ENCODE data around the gene ATG10. TPM values are rescaled to one million over a fixed set of nuclear protein-coding genes. Genes with fewer than 3 reads are reported as not detected.

Gene ATG10
- total RNA-seq, 2 experiments from 2014 or later: 7.2 to 8.0 TPM

GRCh38 chr5:82278711-82279370, 307.0 kb downstream of the ATG10 start:
- Mint-ChIP-seq H3K27me3 (ENCODE audit: low read depth) (no peaks in the 10 kb centered on the region), H3K27ac (peak overlapping the region; percentile 99), H3K4me3 (peak overlapping the region; percentile 95), H3K4me1 (ENCODE audit: low read depth) (peaks cover 39% of the 10 kb centered on the region), H3K36me3 (ENCODE audit: low read depth) (peaks cover 43% of the 10 kb centered on the region), H3K9me3 (no peaks in the 10 kb centered on the region)
- CTCF ChIA-PET: interaction anchor here (0.5 to 1.1 kb wide), 2 partner anchors 8 to 20 kb away, joined by 3 read pairs; no protein-coding TSS in a partner anchor
- intact Hi-C loops (cut with micrococcal nuclease): loop anchor here (1.0 to 5.0 kb wide), 8 partner anchors 78 to 978 kb away; partner anchors contain the start of genes ATG10, SSBP2, TMEM167A and XRCC4
- DNase-seq: no peak

- peaks cover 24% of the 10 kb centered on the region for H3K4me1 Mint-ChIP-seq (ENCODE audit: low read depth)
- no peak overlapping the region for H3K4me3 Mint-ChIP-seq
- no peaks in the 10 kb centered on the region for H3K9me3 Mint-ChIP-seq
- no peak overlapping the region for H3K27ac Mint-ChIP-seq
- CTCF ChIA-PET: no interaction called here
- DNase-seq: no peak
- H3K27me3 Mint-ChIP-seq (ENCODE audit: low read depth): no peaks in the 10 kb centered on the region
- no peaks in the 10 kb centered on the region for H3K36me3 Mint-ChIP-seq (ENCODE audit: low read depth)
- intact Hi-C loops (cut with micrococcal nuclease): no loop called here
Measured at GRCh38 chr5:82283893-82284292, 312.1 kb downstream of the ATG10 start.

- DNase-seq: no peak
- H3K27ac Mint-ChIP-seq: no peak overlapping the region
- intact Hi-C loops (cut with micrococcal nuclease): no loop called here
- peaks cover 13% of the 10 kb centered on the region for H3K4me1 Mint-ChIP-seq (ENCODE audit: low read depth)
- no peak overlapping the region for H3K4me3 Mint-ChIP-seq
- H3K36me3 Mint-ChIP-seq (ENCODE audit: low read depth): no peaks in the 10 kb centered on the region
- H3K9me3 Mint-ChIP-seq: no peaks in the 10 kb centered on the region
- no peaks in the 10 kb centered on the region for H3K27me3 Mint-ChIP-seq (ENCODE audit: low read depth)
- CTCF ChIA-PET: no interaction called here
Measured at GRCh38 chr5:82285206-82285605, 313.4 kb downstream of the ATG10 start.

GRCh38 chr5:82287625-82288024, 315.8 kb downstream of the ATG10 start:
- H3K4me1 Mint-ChIP-seq (ENCODE audit: low read depth): peaks cover 5% of the 10 kb centered on the region
- no peaks in the 10 kb centered on the region for H3K36me3 Mint-ChIP-seq (ENCODE audit: low read depth)
- no peak overlapping the region for H3K27ac Mint-ChIP-seq
- H3K27me3 Mint-ChIP-seq (ENCODE audit: low read depth): no peaks in the 10 kb centered on the region
- no peaks in the 10 kb centered on the region for H3K9me3 Mint-ChIP-seq
- CTCF ChIA-PET: no interaction called here
- no peak for DNase-seq
- intact Hi-C loops (cut with micrococcal nuclease): no loop called here
- H3K4me3 Mint-ChIP-seq: no peak overlapping the region

GRCh38 chr5:82290005-82290404, 318.2 kb downstream of the ATG10 start:
- H3K4me3 Mint-ChIP-seq: no peak overlapping the region
- H3K9me3 Mint-ChIP-seq: no peaks in the 10 kb centered on the region
- no peak overlapping the region for H3K27ac Mint-ChIP-seq
- DNase-seq: no peak
- intact Hi-C loops (cut with micrococcal nuclease): no loop called here
- no peaks in the 10 kb centered on the region for H3K27me3 Mint-ChIP-seq (ENCODE audit: low read depth)
- CTCF ChIA-PET: no interaction called here
- no peaks in the 10 kb centered on the region for H3K36me3 Mint-ChIP-seq (ENCODE audit: low read depth)
- peaks cover 3% of the 10 kb centered on the region for H3K4me1 Mint-ChIP-seq (ENCODE audit: low read depth)

GRCh38 chr5:82290908-82291307, 319.1 kb downstream of the ATG10 start:
- no peak for DNase-seq
- CTCF ChIA-PET: no interaction called here
- Mint-ChIP-seq H3K4me1 (ENCODE audit: low read depth) (peaks cover 1% of the 10 kb centered on the region), H3K27me3 (ENCODE audit: low read depth) (no peaks in the 10 kb centered on the region), H3K36me3 (ENCODE audit: low read depth) (no peaks in the 10 kb centered on the region), H3K27ac (no peak overlapping the region), H3K4me3 (no peak overlapping the region), H3K9me3 (no peaks in the 10 kb centered on the region)
- intact Hi-C loops (cut with micrococcal nuclease): no loop called here

- Mint-ChIP-seq H3K4me1 (ENCODE audit: low read depth) (peaks cover 3% of the 10 kb centered on the region), H3K36me3 (ENCODE audit: low read depth) (no peaks in the 10 kb centered on the region), H3K27me3 (ENCODE audit: low read depth) (no peaks in the 10 kb centered on the region), H3K4me3 (no peak overlapping the region), H3K27ac (no peak overlapping the region), H3K9me3 (no peaks in the 10 kb centered on the region)
- intact Hi-C loops (cut with micrococcal nuclease): no loop called here
- DNase-seq: no peak
- CTCF ChIA-PET: no interaction called here
Measured at GRCh38 chr5:82291420-82291819, 319.6 kb downstream of the ATG10 start.

- Mint-ChIP-seq H3K9me3 (peaks cover 3% of the 10 kb centered on the region), H3K36me3 (ENCODE audit: low read depth) (no peaks in the 10 kb centered on the region), H3K27ac (no peak overlapping the region), H3K4me3 (no peak overlapping the region), H3K4me1 (ENCODE audit: low read depth) (peaks cover 3% of the 10 kb centered on the region), H3K27me3 (ENCODE audit: low read depth) (no peaks in the 10 kb centered on the region)
- no peak for DNase-seq
- CTCF ChIA-PET: interaction anchor here (0.7 kb wide), 1 partner anchor 33 kb away, joined by 3 read pairs; no protein-coding TSS in a partner anchor
- intact Hi-C loops (cut with micrococcal nuclease): no loop called here
Measured at GRCh38 chr5:82295144-82295543, 323.3 kb downstream of the ATG10 start.

- no peak overlapping the region for H3K27ac Mint-ChIP-seq
- H3K4me1 Mint-ChIP-seq (ENCODE audit: low read depth): peaks cover 3% of the 10 kb centered on the region
- no peaks in the 10 kb centered on the region for H3K27me3 Mint-ChIP-seq (ENCODE audit: low read depth)
- peaks cover 3% of the 10 kb centered on the region for H3K9me3 Mint-ChIP-seq
- intact Hi-C loops (cut with micrococcal nuclease): no loop called here
- no peaks in the 10 kb centered on the region for H3K36me3 Mint-ChIP-seq (ENCODE audit: low read depth)
- CTCF ChIA-PET: interaction anchor here (0.7 kb wide), 1 partner anchor 32 kb away, joined by 3 read pairs; no protein-coding TSS in a partner anchor
- no peak for DNase-seq
- H3K4me3 Mint-ChIP-seq: no peak overlapping the region
Measured at GRCh38 chr5:82295959-82296531, 324.2 kb downstream of the ATG10 start.

- H3K27me3 Mint-ChIP-seq (ENCODE audit: low read depth): no peaks in the 10 kb centered on the region
- no peak for DNase-seq
- CTCF ChIA-PET: no interaction called here
- H3K36me3 Mint-ChIP-seq (ENCODE audit: low read depth): no peaks in the 10 kb centered on the region
- H3K27ac Mint-ChIP-seq: no peak overlapping the region
- intact Hi-C loops (cut with micrococcal nuclease): no loop called here
- H3K4me1 Mint-ChIP-seq (ENCODE audit: low read depth): peaks cover 3% of the 10 kb centered on the region
- H3K9me3 Mint-ChIP-seq: peaks cover 3% of the 10 kb centered on the region
- no peak overlapping the region for H3K4me3 Mint-ChIP-seq
Measured at GRCh38 chr5:82296929-82297328, 325.1 kb downstream of the ATG10 start.

- Mint-ChIP-seq H3K27me3 (ENCODE audit: low read depth) (no peaks in the 10 kb centered on the region), H3K4me1 (ENCODE audit: low read depth) (peaks cover 3% of the 10 kb centered on the region), H3K36me3 (ENCODE audit: low read depth) (no peaks in the 10 kb centered on the region), H3K9me3 (peaks cover 3% of the 10 kb centered on the region), H3K27ac (no peak overlapping the region), H3K4me3 (no peak overlapping the region)
- intact Hi-C loops (cut with micrococcal nuclease): no loop called here
- CTCF ChIA-PET: interaction anchor here (1.0 kb wide), 1 partner anchor 14 kb away, joined by 4 read pairs; no protein-coding TSS in a partner anchor
- DNase-seq: no peak
Measured at GRCh38 chr5:82297711-82298110, 325.9 kb downstream of the ATG10 start.

- Mint-ChIP-seq H3K27ac (no peak overlapping the region), H3K4me3 (no peak overlapping the region), H3K4me1 (ENCODE audit: low read depth) (peaks cover 3% of the 10 kb centered on the region), H3K27me3 (ENCODE audit: low read depth) (no peaks in the 10 kb centered on the region), H3K9me3 (peaks cover 3% of the 10 kb centered on the region), H3K36me3 (ENCODE audit: low read depth) (no peaks in the 10 kb centered on the region)
- intact Hi-C loops (cut with micrococcal nuclease): no loop called here
- CTCF ChIA-PET: interaction anchor here (1.0 kb wide), 1 partner anchor 13 kb away, joined by 4 read pairs; no protein-coding TSS in a partner anchor
- DNase-seq: no peak
Measured at GRCh38 chr5:82298668-82299067, 326.8 kb downstream of the ATG10 start.

GRCh38 chr5:82301190-82301589, 329.4 kb downstream of the ATG10 start:
- CTCF ChIA-PET: no interaction called here
- H3K36me3 Mint-ChIP-seq (ENCODE audit: low read depth): peaks cover 5% of the 10 kb centered on the region
- intact Hi-C loops (cut with micrococcal nuclease): no loop called here
- no peaks in the 10 kb centered on the region for H3K4me1 Mint-ChIP-seq (ENCODE audit: low read depth)
- no peak for DNase-seq
- H3K27me3 Mint-ChIP-seq (ENCODE audit: low read depth): no peaks in the 10 kb centered on the region
- H3K27ac Mint-ChIP-seq: no peak overlapping the region
- H3K9me3 Mint-ChIP-seq: peaks cover 3% of the 10 kb centered on the region
- no peak overlapping the region for H3K4me3 Mint-ChIP-seq

All from activated naive CD4-positive, alpha-beta T cell treated with anti-CD3 and anti-CD28 coated beads for 36 hours (primary cell).